GM19023 (cell line): ENCODE measurements around the gene ATP8B3.

ENCODE experiments used
- ATAC-seq: cut with Tn5 transposase; IDR thresholded peaks from one replicate; pipeline ENCODE4 v1.9.1; 2021; ENCODE audit warnings: mild to moderate bottlenecking, moderate library complexity; ENCODE audit not compliant: unreplicated experiment

Gene ATP8B3

DNA sequence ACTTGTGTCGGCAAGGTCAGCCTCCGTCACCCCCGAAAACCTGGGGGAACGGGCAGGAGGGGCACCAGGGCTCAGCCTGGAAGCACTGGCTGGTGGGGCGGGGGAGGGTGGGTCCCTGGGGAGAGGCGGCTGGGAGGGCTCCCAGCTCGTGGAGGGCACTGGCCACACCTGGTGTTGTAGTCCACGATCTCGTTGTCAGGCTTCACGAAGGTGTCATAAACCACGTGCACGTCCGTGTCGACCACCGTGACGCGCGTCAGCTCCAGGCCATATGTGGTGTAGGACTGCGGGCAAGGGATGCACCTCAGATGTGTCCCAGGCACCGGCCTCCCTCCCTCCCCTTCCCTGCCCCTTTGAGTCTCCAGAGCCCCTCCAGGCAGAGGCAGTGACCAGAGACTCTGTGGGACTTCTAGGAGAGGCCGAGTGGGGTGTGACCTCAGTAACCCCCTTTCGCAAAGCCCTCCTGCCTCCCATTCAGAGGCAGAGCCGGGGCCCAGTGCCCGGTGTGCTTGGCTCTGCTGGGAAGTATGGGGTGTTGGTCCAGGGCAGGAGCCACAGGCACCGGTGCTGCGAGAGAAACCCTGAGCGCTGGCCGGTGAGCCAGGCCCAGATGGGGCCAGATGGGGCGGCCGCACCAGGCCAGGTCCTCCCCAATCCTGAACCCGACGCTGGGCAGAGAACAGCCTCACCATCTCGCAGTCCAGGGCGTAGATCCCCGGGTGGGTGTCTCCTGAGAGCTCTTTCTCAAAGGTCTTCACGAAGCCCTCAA is 4.6 kb upstream of the ATP8B3 start:
- no peak for ATAC-seq

DNA sequence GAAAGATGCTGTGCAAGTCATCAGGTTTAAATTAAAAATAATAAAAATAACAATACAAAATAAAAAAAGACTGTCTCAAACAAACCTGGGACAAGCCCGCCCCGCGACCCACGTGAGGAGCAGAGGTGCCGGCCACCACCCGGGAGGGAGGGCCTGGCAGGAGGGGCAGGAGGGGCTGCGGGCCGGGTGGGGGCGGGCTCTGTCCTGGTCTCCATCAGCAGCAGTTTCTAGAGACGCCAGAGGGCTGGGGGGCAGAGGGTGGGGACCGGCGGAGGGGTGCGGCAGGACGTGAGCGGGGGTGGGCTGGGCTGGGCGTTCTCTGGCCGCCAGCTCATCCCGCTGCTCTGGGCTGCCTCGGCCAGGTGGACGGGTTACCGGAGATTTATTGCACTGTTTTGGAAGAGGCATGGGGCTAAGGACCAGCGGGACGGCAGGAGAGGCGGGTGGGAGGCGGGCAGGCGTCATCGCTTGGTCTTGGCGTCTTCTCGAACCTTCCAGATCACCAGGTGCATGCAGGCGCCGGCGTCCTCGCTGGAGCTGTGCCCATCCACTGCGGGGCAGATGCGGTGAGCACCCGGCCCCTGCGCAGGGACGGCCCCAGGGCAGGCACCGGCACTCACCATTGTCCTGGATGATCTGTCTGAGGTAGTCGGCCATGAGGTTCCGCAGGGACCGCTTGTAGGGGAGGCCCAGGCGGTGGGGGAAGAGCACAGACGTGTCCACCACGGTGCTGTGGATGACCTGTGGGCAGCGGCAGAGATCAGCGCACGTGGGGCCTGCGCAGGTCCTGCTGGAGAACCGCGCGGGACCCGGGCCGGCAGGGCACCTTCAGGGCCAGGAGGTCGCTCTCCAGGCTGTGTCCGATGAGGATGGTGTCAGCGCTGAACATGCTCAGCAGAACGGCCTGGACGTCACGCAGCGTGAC is 3.8 kb upstream of the ATP8B3 start:
- no peak for ATAC-seq

- ATAC-seq: no peak
Measured at GRCh38 chr19:1814833-1815604, 2.9 kb upstream of the ATP8B3 start.

DNA sequence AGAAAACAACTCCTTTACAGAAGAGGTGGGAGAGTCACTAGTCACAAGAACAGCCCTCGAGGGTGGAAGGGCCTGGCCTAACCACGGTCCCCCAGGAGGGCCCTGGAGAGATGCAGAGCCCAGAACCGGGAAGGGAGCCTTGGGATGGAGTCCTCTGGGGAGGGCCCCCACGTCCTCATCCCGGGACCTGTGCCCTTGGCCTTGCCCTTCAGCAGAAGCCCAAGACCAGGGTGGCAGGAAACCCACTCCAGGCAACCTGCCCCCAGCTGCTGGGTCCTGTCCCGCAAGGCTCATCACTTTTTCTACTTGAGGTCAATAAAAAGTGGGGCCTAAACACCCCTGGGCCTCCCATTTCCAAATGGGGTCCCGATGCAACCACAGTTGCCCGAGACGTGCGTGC is 2.3 kb upstream of the ATP8B3 start:
- no peak for ATAC-seq

DNA sequence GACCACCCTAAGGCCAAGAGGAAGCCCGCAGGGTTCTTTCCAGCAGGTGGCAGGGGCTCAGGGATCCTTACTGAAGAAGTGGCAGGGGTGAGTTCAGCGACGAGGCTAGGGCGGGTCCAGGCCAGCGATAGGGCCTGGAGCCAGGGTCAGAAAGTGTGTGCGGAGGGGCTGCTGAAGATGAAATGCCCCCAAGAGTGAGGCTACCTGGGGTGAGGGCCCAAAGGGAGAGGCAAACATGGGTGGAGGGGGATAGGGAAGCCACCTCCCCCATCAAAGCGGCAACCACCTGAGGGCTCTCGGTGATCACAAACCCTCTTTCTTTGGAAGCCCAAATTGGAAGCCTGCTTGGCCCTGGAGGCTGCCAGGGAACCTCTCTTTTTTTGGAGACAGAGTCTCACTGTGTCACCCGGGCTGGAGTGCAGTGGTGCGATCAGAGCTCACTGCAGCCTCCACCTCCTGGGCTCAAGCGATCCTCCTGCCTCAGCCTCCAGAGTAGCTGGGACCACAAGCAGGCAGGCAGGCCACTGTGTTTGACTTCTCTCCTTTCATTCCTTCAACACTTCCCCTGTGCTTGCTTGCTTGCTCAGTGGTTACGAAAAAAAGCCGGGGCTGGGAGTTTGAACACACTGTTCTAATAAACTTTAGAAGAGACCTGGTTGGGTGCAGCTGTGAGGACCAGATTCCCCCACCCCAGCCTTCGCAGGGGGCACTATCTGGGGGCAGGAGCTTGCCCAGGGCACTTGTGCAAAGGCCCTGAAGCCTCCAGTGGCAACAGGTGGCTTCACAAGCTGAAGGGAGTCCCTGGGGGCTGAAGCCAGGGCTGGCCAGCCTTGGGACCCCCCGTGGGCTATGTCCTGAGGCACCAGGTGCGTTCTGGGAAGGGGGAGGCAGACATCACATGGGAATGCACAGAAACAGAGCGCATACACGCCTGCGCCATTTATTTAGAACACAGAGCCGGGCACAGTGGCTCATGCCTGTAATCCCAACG is 1.4 kb upstream of the ATP8B3 start:
- no peak for ATAC-seq

GRCh38 chr19:1812426-1813191 is 533 bp upstream of the ATP8B3 start:
- peak; percentile 81 for ATAC-seq

DNA sequence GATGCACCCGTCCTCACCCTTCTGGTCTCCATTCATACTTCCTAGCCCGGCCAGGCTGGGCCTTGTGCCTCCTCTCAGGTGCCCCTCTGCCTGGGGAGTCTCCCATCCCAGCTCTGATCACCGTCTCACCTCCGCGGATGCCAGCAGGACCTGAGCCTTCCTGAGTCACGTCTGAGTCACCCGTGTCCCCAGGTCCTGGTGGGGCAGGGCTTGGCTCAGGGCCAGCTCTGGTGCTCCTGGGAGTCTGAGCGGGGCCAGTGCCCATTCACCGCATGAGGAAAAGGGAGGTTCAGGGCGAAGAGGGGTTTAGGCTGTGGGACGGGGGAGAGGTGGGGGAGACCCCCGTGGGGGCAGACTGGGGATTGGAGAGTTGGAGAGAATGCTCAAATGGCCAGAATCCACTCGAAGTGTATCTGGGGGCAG is 593 bp downstream of the ATP8B3 start:
- ATAC-seq: no peak

DNA sequence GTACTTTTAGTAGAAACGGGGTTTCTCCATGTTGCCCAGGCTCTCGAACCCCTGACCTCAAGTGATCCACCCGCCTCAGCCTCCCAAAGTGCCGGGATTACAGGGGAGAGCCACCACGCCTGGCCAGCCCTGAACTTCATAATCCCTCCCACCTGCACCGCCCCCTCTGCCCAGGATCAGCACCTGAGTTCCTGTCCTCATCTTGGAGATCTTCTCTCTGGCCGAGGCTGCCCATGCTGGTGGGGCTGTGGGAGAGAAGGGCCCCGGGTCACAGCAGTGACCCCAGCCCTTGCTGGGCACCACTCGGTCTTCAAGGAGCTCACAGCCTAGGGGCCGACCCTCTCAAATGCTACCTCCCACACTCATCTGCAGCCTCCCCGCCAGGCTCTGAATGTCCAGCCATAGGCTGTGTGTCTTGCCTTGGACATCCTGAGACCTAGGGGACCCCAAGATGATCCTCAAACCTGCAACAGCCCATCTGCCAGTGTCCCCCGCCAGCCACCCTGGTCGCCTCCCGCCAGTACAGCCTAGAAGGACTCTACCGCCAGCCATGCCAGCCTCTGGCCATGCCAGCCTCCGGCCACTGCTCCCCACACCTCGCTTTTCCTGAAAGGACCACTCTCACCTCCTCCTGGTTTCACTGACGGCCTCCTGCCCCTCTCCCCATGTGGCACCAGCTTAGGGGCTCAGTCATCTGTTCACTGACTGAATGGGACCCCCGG is 1.5 kb downstream of the ATP8B3 start:
- ATAC-seq: no peak

DNA sequence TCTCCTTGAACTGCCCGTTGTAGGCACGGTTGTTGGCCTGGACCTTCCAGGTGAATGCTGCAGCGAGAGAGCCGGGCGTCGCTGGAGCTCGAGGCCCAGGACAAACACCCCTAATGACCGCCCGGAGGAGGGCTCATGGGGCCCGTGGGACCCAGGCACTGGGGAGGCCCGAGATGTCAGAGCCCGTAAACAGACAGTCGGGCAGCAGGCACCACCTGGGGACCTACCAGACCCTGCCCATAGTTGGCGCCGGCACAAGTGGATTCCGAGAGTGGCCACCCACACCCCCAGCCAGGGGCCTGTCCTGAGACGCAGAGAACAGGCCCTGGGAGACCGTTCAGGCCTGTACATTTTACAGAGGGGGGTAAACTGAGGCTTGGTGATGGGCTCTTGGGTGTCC is 2.4 kb downstream of the ATP8B3 start:
- ATAC-seq: no peak

DNA sequence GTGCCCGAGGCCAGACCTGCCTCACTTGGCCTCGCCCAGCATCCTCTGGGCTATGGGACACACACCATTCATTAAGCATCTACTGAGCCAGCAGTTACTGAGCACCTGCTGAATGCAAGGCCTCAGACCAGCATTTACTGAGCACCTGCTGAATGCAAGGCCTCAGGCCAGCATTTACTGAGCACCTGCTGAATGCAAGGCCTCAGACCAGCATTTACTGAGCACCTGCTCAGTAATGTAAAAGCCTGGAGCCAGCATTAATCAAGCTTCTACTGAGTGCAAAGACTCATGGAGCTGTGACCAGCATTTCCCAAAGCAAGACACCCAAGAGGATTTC is 3.7 kb downstream of the ATP8B3 start:
- ATAC-seq: no peak

- ATAC-seq: no peak
Measured at GRCh38 chr19:1807695-1808394, 4.2 kb downstream of the ATP8B3 start.

DNA sequence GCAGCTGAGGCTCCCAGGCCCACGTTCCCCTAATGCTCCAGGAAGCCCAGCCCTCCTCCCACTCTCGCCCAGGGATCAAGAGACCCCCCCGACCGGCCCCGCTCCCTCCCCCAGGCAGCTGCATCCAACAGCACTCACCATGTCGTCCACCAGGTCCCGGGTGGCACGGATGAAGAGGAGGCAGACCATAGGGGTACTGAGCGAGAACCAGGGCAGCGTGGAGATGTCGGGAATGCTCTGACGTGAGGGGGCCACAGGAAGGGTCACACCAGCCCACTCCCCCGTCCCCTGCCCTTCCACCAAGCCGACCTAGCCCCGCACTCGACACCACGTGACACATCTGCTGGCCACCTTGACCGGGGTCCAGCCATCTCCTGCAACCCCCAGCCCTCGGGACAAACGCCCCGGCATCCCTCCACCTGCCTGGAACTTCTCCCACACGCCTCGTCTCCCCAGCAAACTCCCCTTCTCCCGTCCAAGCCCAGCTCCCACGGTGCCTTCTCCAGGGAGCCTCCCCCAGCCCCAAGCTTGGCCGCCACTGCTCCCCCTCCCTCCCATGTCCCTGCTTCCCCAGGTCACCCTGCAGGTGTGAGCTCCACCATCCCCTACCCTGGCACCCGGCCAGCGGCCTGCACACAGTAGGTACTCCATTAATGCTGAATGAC is 4.9 kb downstream of the ATP8B3 start:
- no peak for ATAC-seq

- no peak for ATAC-seq
Measured at GRCh38 chr19:1806184-1807029, 5.7 kb downstream of the ATP8B3 start.

- ATAC-seq: no peak
Measured at GRCh38 chr19:1805401-1806183, 6.5 kb downstream of the ATP8B3 start.

DNA sequence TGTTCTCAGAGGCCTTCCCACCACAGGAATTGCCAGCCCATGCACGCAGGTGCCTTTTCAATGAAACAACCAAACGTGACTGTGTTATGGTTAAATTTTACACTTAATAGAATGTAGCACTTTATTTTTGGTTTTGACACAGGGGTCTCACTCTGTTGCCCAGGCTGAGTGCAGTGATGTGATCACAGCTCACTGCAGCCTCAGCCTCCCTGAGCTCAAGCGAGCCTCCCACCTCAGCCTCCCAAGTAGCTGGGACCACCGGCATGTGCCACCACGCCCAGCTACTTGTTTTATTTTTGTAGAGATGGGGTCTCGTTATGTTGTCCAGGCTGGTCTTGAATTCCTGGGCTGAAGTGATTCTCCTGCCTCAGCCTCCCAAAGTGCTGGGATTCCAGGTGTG is 7.2 kb downstream of the ATP8B3 start:
- no peak for ATAC-seq
